HL-60 (cell line): Measurements from ENCODE around the gene ZNF780B.

Experiments
- DNase-seq, 2 experiments: peaks; one replicate each; pipeline ENCODE4 v3.0.0-alpha.2; 2010 to 2020; ENCODE audit warnings: low read depth in 1 of 2, low spot score in 1 of 2
- H3K27ac ChIP-seq: fragments of 250-450 bp; sonication (Bioruptor Pico); replicated peaks from 2 replicates; pipeline ENCODE4 v1.5.1; 2020; ENCODE audit warnings: mild to moderate bottlenecking, moderate library complexity
- H3K27me3 ChIP-seq: fragments of 250-450 bp; sonication (Bioruptor Pico); 2 replicates; pipeline ENCODE4 v1.5.1; 2021; ENCODE audit warnings: mild to moderate bottlenecking, moderate library complexity; ENCODE audit not compliant: insufficient read depth, poor library complexity, severe bottlenecking
- H3K4me3 ChIP-seq: replicated peaks from 2 replicates; pipeline ENCODE4 v1.5.1; 2011; ENCODE audit warnings: mild to moderate bottlenecking, control low read depth, low read length; ENCODE audit not compliant: insufficient read depth
- CTCF ChIP-seq: IDR thresholded peaks from one replicate; pipeline ENCODE4 v1.5.1; 2011; ENCODE audit warnings: low read length, control low read depth, inconsistent platforms; ENCODE audit not compliant: insufficient read depth
- GABPA ChIP-seq: IDR thresholded peaks from 2 replicates; pipeline ENCODE4 v1.6.1; 2012; ENCODE audit warnings: low read depth
- POLR2AphosphoS5 ChIP-seq: IDR thresholded peaks from 2 replicates; pipeline ENCODE4 v1.6.1; 2012; ENCODE audit warnings: low read depth
- SPI1 ChIP-seq: IDR thresholded peaks from 2 replicates; pipeline ENCODE4 v1.6.1; 2012; ENCODE audit warnings: low read depth, mild to moderate bottlenecking, borderline replicate concordance
- TF ChIP-seq, protein P1 (sequence below): IDR thresholded peaks from 2 replicates; pipeline ENCODE4 v1.6.1; 2012; ENCODE audit warnings: low read depth; ENCODE audit not compliant: insufficient replicate concordance

ZNF780B gene

GRCh38 chr19:39987167-39987566 lies 68.9 kb downstream of the ZNF780B start:
- no peak for DNase-seq
- TF ChIP-seq SPI1 (no peak), GABPA (no peak), CTCF (no peak), POLR2AphosphoS5 (no peak)
- TF ChIP-seq, protein P1, sequence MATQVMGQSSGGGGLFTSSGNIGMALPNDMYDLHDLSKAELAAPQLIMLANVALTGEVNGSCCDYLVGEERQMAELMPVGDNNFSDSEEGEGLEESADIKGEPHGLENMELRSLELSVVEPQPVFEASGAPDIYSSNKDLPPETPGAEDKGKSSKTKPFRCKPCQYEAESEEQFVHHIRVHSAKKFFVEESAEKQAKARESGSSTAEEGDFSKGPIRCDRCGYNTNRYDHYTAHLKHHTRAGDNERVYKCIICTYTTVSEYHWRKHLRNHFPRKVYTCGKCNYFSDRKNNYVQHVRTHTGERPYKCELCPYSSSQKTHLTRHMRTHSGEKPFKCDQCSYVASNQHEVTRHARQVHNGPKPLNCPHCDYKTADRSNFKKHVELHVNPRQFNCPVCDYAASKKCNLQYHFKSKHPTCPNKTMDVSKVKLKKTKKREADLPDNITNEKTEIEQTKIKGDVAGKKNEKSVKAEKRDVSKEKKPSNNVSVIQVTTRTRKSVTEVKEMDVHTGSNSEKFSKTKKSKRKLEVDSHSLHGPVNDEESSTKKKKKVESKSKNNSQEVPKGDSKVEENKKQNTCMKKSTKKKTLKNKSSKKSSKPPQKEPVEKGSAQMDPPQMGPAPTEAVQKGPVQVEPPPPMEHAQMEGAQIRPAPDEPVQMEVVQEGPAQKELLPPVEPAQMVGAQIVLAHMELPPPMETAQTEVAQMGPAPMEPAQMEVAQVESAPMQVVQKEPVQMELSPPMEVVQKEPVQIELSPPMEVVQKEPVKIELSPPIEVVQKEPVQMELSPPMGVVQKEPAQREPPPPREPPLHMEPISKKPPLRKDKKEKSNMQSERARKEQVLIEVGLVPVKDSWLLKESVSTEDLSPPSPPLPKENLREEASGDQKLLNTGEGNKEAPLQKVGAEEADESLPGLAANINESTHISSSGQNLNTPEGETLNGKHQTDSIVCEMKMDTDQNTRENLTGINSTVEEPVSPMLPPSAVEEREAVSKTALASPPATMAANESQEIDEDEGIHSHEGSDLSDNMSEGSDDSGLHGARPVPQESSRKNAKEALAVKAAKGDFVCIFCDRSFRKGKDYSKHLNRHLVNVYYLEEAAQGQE = no peak
- no peak overlapping the region for H3K27ac ChIP-seq
- H3K27me3 ChIP-seq = no peaks in the 10 kb centered on the region
- no peak overlapping the region for H3K4me3 ChIP-seq

- no peaks in the 10 kb centered on the region for H3K27me3 ChIP-seq
- no peak overlapping the region for H3K27ac ChIP-seq
- TF ChIP-seq POLR2AphosphoS5 (no peak), GABPA (no peak), SPI1 (no peak)
- TF ChIP-seq, protein P1 = no peak
- H3K4me3 ChIP-seq = no peak overlapping the region
- no peak for DNase-seq
Measured at GRCh38 chr19:39986643-39987042, 69.4 kb downstream of the ZNF780B start.

DNA sequence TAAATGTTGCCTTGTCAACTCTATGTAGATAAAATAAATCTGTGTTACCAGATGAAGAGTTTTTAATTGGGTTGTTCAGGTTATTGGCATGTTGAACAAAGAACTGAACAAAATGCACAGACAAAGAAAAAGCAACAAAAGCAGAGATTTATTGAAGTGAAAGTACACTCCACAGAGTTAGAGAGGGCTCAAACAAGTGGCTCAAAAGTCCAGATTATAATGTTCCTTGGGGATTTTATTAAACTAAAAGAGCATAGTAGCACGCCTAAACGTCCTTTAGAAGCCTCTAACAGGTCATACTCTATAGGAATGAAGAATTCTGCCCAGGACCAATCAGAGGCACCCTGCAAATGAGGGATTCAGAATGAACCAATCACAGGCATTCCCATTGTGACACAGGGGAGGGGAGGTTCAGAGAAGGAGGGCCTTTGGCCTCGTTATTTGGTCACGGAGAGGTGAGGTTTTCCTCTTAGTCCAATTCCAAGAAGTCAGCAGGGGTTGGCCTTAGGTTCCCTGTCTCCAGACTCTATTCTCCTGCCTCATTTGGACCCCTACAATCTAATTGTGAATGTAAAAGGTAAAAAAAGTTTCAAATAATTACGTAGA lies 72.2 kb downstream of the ZNF780B start:
- no peak for DNase-seq
- no peak overlapping the region for H3K4me3 ChIP-seq
- H3K27me3 ChIP-seq = no peaks in the 10 kb centered on the region
- TF ChIP-seq, protein P1 = no peak
- TF ChIP-seq CTCF = no peak
- no peak for TF ChIP-seq SPI1
- TF ChIP-seq GABPA = no peak
- no peak for TF ChIP-seq POLR2AphosphoS5
- no peak overlapping the region for H3K27ac ChIP-seq
